ENCODE measurements around the gene CYP8B1. TPM values are rescaled to one million over a fixed set of nuclear protein-coding genes. Genes with fewer than 3 reads are reported as not detected.

The CYP8B1 gene
- total and polyA plus RNA-seq, 9 of the 15 experiments (the other 6 are each of a cell fraction or from before 2014, with no cell fraction given): 0.04 TPM; not detected in 8

GRCh38 chr3:42892169-42892568, 16.5 kb upstream of the CYP8B1 start:
- FAIRE-seq: no peak

More at GRCh38 chr3:42892169-42892568, 16.5 kb upstream of the CYP8B1 start:
- no peaks in the 10 kb centered on the region for H3K9me3 ChIP-seq (replicated peaks; ENCODE audit: control insufficient read depth, insufficient read depth, low read depth, low read length)
- TF ChIP-seq ARID1B (IDR thresholded peaks at IDR 0.05): 0 out of 2 replicates have a peak, but pooled peaks have one; percentile 24
- TF ChIP-seq NFIC (IDR thresholded peaks at IDR 0.05): no peak
- TF ChIP-seq SMARCA4 (IDR thresholded peaks at IDR 0.05): 0 out of 2 replicates have a peak, but pooled peaks have one; percentile 19
- TF ChIP-seq ZNF316 (IDR thresholded peaks at IDR 0.05): peak; percentile 20; the same call in 1 of the 2 replicates
- TF ChIP-seq PRDM10 (IDR thresholded peaks at IDR 0.05; ENCODE audit: partially characterized antibody): peak; percentile 75
- TF ChIP-seq HOMEZ (CRISPR knock-in tag; IDR thresholded peaks at IDR 0.05): no peak
- no peak for TF ChIP-seq XRCC5 (IDR thresholded peaks at IDR 0.05; ENCODE audit: low read depth, low read length)
- no peak for TF ChIP-seq PHF8 (IDR thresholded peaks at IDR 0.05; ENCODE audit: borderline replicate concordance, low read length)
- TF ChIP-seq DPF2 (IDR thresholded peaks at IDR 0.05): peak; percentile 56; the same call in 1 of the 2 replicates
- no peak for TF ChIP-seq PURB (CRISPR knock-in tag; IDR thresholded peaks at IDR 0.05; ENCODE audit: low read depth)
- peak; percentile 29; the same call in 1 of the 2 replicates for TF ChIP-seq C11orf30 (IDR thresholded peaks at IDR 0.05; ENCODE audit: low read depth)
- TF ChIP-seq FOSL1 (tag; conservative IDR thresholded peaks at IDR 0.05): peak; percentile 59
- H3K4me1 ChIP-seq (replicated peaks in 1 of 2; ENCODE audit: control insufficient read depth in 2 of 2, insufficient read depth in 2 of 2, low read length in 2 of 2): peaks cover 0 to 4% of the 10 kb centered on the region in 2 experiments; a peak in 1 of 5 replicates
- H3K9ac ChIP-seq (ENCODE audit: insufficient read depth in 1 of 2, low read depth in 2 of 2, low read length in 2 of 2): no peak overlapping the region
- peaks cover 0 to 5% of the 10 kb centered on the region in 2 experiments; a peak in 1 of 5 replicates for H3K27me3 ChIP-seq (ENCODE audit: control insufficient read depth in 2 of 2, insufficient read depth in 2 of 2, low read length in 2 of 2)
- ChIA-PET CTCF (ENCODE audit: low intra/inter-chr PET ratio) (no interaction called here), POLR2A (interaction anchor here (1.0 kb wide), 1 partner anchor 16 kb away, joined by 4 read pairs; no protein-coding TSS in a partner anchor)
- ATAC-seq (no peak), DNase-seq (ENCODE audit: extremely low read depth in 1 of 4, low spot score in 3 of 4) (no peak)
- H3K4me2 ChIP-seq (ENCODE audit: insufficient read depth, low read length): no peak overlapping the region
- H3K36me3 ChIP-seq (ENCODE audit: control insufficient read depth, insufficient read depth, low read length): no peaks in the 10 kb centered on the region
- no TSS peak for BruUV-seq (replicated peaks)
- H3K4me3 ChIP-seq: no peak overlapping the region
- intact Hi-C loops (cut with micrococcal nuclease): no loop called here
- no peak overlapping the region for H2AFZ ChIP-seq (ENCODE audit: low read depth, low read length)
- H4K20me1 ChIP-seq (replicated peaks; ENCODE audit: control insufficient read depth, insufficient read depth, low read length): no peaks in the 10 kb centered on the region
- 0% methylated on average over 1 of the region's 1 CpG for WGBS (ENCODE audit: insufficient coverage, low coverage, missing lambda C conversion rate)
- no peaks in the 10 kb centered on the region for H3K79me2 ChIP-seq (ENCODE audit: control insufficient read depth, insufficient read depth, low read length)
- H3K9me1 ChIP-seq (ENCODE audit: control insufficient read depth, insufficient read depth, low read length): no peaks in the 10 kb centered on the region
- in situ Hi-C loops (cut with MboI): no loop called here
- H3K27ac ChIP-seq (ENCODE audit: extremely low read depth, low read depth, low read length): no peak overlapping the region

Measured in K562 (cell line).